Cardiac muscle cell (in vitro differentiated cells and primary cell): ENCODE results near the gene MPC1. TPM values are rescaled to one million over a fixed set of nuclear protein-coding genes. Genes with fewer than 3 reads are reported as not detected.
"Not testable (repeated sequence)": the region's sequence is repeated elsewhere in the genome, so short reads cannot be mapped to it uniquely, and the experiment has no call there.

Experiments used
- DNase-seq, 2 donors: peaks; one replicate each; pipeline versions ENCODE4 v3.0.0 to v3.0.0-alpha.2; 2010 to 2017; ENCODE audit warnings: low read depth in 1 of 2, low spot score in 1 of 2
- H3K27ac ChIP-seq: fragments of 200-600 bp; sonication (generic); 2 replicates; pipeline ENCODE4 v1.5.1; 2016
- H3K27me3 ChIP-seq: fragments of 200-600 bp; sonication (generic); 2 replicates; pipeline ENCODE4 v1.6.0; 2016; ENCODE audit warnings: control low read depth
- H3K36me3 ChIP-seq: fragments of 200-600 bp; sonication (generic); 2 replicates; pipeline ENCODE4 v1.5.1; 2016; ENCODE audit warnings: control low read depth
- H3K4me1 ChIP-seq: fragments of 200-600 bp; sonication (generic); 2 replicates; pipeline ENCODE4 v1.8.1; 2017; ENCODE audit warnings: low read depth, mild to moderate bottlenecking, mixed run types
- H3K4me3 ChIP-seq: fragments of 200-600 bp; sonication (generic); 2 replicates; pipeline ENCODE4 v1.5.1; 2016; ENCODE audit warnings: mild to moderate bottlenecking
- H3K9me3 ChIP-seq: fragments of 200-600 bp; sonication (generic); 2 replicates; pipeline ENCODE4 v1.5.1; 2017; ENCODE audit warnings: low read depth, mild to moderate bottlenecking, control low read depth
- CTCF ChIP-seq: IDR thresholded peaks from 2 replicates; pipeline ENCODE4 v1.5.1; 2012; ENCODE audit warnings: low read depth, mild to moderate bottlenecking, low read length
- polyA plus RNA-seq: library from polyadenylated mRNA; unstranded; fragments of >200 nt; fragmentation: Nextera tagmentation; extraction: Ambion mirVana; gene quantifications from 2 replicates; pipeline ENCODE4 v1.2.1, GENCODE V29; 2016
- total RNA-seq: library from RNA; depleted of rRNA; stranded (reverse); fragments of >200 nt; gene quantifications from 2 replicates; pipeline ENCODE4 v1.2.3, GENCODE V29; 2016

The MPC1 gene
- total and polyA plus RNA-seq, 2 experiments from 2014 or later = 28.5 to 122 TPM

DNA sequence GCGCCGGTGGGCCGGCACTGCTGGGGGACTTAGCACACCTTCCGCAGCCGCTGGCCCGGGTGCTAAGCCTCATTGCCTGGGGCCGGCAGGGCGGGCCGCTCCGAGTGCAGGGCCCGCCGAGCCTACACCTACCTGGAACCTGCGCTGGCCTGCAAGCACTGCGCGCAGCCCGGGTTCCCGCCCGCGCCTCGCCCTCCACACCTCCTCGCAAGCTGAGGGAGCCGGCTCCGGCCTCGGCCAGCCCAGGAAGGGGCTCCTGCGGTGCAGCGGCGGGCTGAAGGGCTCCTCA, 10.7 kb upstream of the MPC1 start:
- no peak for TF ChIP-seq CTCF

DNA sequence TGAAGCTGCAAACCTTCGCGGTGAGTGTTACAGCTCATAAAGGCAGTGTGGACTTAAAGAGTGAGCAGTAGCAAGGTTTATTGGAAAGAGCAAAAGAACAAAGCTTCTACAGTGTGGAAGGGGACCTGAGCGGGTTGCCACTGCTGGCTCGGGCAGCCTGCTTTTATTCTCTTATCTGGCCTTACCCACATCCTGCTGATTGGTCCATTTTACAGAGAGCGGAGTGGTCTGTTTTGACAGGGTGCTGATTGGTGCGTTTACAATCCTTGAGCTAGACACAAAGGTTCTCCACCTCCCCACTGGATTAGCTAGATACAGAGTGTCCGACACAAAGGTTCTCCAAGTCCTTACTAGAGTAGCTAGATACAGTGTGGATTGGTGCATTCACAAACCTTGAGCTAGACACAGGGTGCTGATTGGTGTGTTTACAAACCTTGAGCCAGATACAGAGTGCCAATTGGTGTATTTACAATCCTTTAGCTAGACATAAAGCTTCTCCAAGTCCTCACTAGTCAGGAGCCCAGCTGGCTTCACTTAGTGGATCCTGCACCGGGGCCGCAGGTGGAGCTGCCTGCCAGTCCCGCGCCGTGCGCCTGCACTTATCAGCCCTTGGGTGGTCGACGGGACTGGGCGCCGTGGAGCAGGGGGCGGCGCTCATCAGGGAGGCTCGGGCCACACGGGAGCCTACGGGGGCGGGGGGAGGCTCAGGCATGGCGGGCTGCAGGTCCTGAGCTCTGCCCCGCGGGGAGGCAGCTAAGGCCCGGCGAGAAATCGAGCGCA, 10.2 kb upstream of the MPC1 start:
- H3K4me3 ChIP-seq, H3K36me3 ChIP-seq, H3K4me1 ChIP-seq, H3K9me3 ChIP-seq, H3K27ac ChIP-seq, DNase-seq, H3K27me3 ChIP-seq: not testable (repeated sequence)

More for the DNA sequence above, 10.7 kb upstream of the MPC1 start:
- DNase-seq = no peak
- Histone ChIP-seq H3K4me1 (no peaks in the 10 kb centered on the region), H3K27ac (no peak overlapping the region), H3K36me3 (no peaks in the 10 kb centered on the region), H3K4me3 (no peak overlapping the region), H3K9me3 (no peaks in the 10 kb centered on the region), H3K27me3 (no peaks in the 10 kb centered on the region)

GRCh38 chr6:166389119-166389518, 6.4 kb upstream of the MPC1 start:
- Histone ChIP-seq H3K36me3 (no peaks in the 10 kb centered on the region), H3K27me3 (no peaks in the 10 kb centered on the region), H3K9me3 (no peaks in the 10 kb centered on the region), H3K4me3 (no peak overlapping the region), H3K27ac (no peak overlapping the region), H3K4me1 (no peaks in the 10 kb centered on the region)
- no peak for DNase-seq
- no peak for TF ChIP-seq CTCF

- H3K27ac ChIP-seq = no peak overlapping the region
- H3K9me3 ChIP-seq = no peaks in the 10 kb centered on the region
- no peak overlapping the region for H3K4me3 ChIP-seq
- H3K4me1 ChIP-seq = no peaks in the 10 kb centered on the region
- no peaks in the 10 kb centered on the region for H3K36me3 ChIP-seq
- DNase-seq = no peak
- TF ChIP-seq CTCF = no peak
- H3K27me3 ChIP-seq = no peaks in the 10 kb centered on the region
Observed at GRCh38 chr6:166388290-166389004, 5.7 kb upstream of the MPC1 start.

DNA sequence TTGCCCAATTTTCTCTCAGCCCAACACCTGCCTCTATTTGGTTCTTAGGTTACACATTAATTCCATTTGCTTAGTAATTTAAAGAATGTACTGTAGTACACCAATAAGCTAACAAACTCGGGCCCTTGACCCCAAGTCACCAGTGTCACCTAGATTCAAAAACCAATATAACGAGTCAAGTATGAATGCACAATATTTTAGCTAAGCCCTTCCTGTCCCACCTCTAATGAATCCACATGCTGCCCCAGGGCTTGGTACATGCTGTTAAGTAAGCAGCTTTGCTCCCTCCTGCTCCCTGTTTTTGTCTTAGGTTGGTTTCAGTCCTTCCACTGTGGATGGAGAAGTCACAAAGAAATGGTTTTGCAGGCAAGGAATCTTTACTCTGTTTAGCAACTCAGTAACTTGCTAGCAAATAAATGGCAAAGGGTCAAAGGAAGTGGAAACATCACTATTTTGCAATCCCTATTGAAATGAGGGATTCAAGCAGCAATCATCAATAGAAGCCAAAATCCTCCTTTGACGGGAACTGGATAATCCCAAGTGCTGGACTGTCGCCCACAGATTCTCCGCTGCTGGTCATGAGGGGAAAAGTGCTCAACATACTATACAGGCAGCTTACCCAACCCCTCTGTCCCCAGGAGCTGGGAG, 5.0 kb upstream of the MPC1 start:
- Histone ChIP-seq H3K27me3 (no peaks in the 10 kb centered on the region), H3K36me3 (no peaks in the 10 kb centered on the region), H3K9me3 (no peaks in the 10 kb centered on the region), H3K4me3 (no peak overlapping the region), H3K27ac (no peak overlapping the region), H3K4me1 (no peaks in the 10 kb centered on the region)
- TF ChIP-seq CTCF = no peak
- no peak for DNase-seq

GRCh38 chr6:166387098-166387497, 4.4 kb upstream of the MPC1 start:
- H3K27me3 ChIP-seq, H3K4me1 ChIP-seq, H3K36me3 ChIP-seq, H3K9me3 ChIP-seq, H3K4me3 ChIP-seq, H3K27ac ChIP-seq, DNase-seq: not testable (repeated sequence)
